GM18507 (cell line): ENCODE data around the gene SUPT3H.
A peak's percentile ranks its signal among the peaks of the same experiment; 100 is the strongest.
"Not testable (repeated sequence)": the region's sequence is repeated elsewhere in the genome, so short reads cannot be mapped to it uniquely, and the experiment has no call there.

Experiments used
- DNase-seq: peaks from one replicate; pipeline ENCODE4 v3.0.0; 2011; ENCODE audit warnings: low read depth; ENCODE audit not compliant: insufficient read length; ENCODE audit errors: extremely low spot score
- FAIRE-seq: peaks from 2 replicates; lab custom pipeline; 2011; peaks lifted over from hg19 to GRCh38; lab: Jason Lieb, UNC

SUPT3H gene

DNA sequence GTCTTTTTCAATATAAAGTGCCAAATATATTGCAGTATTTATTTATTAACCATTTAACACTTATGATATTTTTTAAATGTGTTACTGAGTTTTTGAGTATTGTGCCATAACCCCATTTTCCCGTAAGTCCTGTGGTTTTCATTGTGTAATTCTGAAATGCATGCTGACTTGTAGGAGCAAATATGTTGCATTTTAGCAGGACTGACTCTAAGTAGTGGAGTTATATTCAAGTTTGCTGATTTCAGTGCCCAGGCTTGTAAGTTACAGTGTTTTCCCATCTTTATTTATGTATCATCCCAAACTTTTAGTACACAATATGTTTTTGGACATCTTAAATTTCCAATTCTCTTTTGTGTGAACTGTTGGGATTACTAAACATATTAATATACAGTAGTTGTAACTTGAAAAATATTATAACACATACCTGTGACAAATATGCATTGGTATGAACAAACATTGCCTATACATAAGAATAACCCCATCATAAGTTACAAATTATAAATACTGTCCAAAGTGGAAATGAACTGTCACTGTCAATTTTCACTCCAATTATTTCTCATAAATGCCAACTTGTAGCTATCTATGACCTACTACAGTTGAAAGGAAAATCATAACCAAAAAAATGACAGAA is 228.9 kb downstream of the SUPT3H start:
- FAIRE-seq, result no peak

DNA sequence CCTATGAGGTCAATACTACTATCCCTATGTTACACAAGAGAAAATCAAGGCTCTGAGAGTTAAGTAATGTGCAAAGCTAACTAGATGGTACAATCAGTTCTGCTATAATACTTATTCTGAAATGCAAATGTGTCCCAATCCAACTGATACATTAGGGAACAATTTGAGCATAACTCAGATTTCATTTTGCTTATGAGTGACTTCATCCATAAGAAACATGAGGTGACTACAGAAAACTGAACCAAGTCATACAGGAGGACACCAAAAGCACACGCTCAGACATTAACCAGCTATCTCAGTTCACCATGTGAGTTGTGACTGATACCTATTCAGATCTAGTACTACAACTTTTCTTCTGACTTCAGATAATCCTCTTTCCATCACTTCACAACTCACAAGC is 229.5 kb downstream of the SUPT3H start:
- FAIRE-seq, result no peak
- no peak for DNase-seq

More for the DNA sequence above, 228.9 kb downstream of the SUPT3H start:
- no peak for DNase-seq

DNA sequence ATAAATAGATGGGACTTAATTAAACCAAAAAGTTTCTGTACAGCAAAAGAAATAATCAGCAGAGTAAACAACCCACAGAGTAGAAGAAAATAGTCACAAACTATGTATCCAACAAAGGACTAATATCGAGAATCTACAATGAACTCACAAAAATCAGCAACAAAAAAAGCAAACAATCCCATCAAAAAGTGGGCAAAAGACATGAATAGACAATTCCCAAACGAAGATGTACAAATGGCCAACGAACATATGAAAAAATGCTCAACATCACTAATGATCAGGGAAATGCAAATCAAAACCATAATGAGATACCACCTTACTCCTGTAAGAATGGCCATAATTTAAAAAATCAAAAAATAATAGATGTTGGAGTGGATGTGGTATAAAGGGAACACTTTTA is 232.1 kb downstream of the SUPT3H start:
- FAIRE-seq, DNase-seq: not testable (repeated sequence)

DNA sequence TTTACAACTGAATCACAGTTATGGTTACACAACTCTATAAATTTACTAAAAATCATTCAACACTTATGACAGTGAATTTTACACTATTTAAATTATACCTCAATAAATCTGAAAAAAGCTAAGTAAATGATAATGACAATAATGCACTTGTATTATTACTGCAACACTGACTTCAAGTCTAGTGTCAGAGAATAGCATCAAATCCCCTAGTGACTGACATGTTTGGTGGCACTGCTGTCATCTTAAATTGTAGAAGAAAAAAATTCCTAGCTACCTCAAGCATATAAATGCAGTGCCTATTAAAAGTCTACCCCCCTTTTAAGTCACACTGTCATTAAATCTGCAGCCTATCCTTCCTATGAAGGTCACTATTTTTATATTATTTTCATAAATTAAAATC is 239.0 kb downstream of the SUPT3H start:
- FAIRE-seq (no peak), DNase-seq (no peak)

DNA sequence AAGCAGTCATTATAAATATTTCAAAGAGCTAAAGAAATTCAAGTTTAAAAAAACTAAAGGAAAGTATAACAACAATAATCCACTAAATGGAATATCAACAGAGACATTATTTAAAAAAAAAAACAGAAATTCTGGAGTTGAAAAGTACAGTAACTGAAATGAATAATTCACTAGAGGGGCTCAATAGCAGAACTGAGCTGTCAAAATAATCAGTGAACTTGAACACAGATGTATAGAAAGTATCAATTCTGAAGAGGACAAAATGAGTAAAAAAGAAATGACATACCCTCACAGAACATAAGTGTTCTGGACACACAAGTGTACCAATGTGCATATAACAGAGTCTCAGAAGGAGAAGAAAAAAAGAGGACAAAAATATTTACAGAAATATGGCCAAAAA is 241.2 kb downstream of the SUPT3H start:
- DNase-seq (no peak), FAIRE-seq (no peak)

DNA sequence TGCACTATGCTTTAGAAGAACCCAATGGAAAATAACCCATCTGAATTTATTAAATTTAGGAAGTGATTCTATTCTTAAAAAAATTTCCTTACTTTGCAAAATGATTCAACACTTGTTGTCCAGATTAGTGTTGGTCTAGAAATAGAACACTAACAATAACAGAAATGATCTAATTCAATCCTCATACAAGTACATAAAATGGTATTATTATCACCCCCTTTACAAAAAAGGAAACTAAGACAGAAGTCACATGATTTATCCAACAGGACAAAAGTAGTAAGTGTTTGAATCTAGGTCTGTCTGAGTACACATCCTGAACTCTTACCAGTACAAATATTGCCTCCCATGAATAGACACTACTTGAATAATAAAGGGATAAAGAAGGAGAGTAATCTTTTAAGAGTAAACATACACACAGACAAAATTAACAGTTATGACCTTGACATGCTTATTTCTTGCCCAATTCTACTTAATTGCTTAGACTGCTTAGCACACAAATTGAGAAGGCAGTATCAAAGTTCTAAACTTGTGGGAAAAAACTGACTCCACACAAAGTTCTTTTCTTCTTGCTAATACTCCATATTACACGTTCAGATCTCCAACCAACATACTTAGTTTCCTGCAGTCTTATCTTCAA is 245.0 kb downstream of the SUPT3H start:
- no peak for FAIRE-seq

DNA sequence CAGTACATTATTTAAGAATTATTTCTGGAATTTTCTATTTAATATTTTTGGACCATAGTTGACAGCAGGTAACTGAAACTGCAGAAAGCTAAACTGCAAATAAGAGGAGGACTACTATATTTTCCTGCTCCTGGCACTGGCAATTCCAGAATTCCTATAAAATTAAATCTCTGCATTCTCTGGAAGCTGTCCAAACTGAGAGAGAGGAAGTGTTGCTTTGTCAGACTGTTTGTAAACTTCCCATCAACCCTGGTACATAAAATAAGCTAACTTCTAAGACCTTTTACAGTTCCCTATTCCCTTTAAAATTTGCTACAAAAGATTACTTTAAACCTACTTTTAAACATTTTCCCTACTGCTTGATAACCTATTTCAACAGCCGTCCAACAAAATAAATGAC is 245.7 kb downstream of the SUPT3H start:
- DNase-seq, result no peak
- FAIRE-seq, result no peak

More for the DNA sequence above, 245.0 kb downstream of the SUPT3H start:
- DNase-seq, result no peak

DNA sequence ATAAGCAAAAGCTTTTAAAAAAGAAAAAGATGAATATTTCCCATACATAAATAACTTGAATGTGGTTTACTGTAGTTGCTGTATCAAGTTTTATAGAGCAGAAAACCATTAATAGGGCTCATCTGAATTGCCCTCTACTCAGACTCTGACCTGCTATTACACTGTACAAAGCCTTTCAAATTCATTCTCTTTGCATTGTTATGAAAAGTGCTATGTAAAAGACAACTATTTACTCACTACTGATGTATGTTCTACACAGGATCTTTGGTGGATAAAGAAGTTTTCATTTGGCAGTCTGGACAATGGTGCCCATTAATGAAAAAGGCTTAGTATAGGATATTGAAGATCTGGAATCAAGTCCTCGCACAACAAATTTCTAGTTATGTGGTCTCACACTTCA is 248.7 kb downstream of the SUPT3H start:
- FAIRE-seq (no peak), DNase-seq (no peak)

DNA sequence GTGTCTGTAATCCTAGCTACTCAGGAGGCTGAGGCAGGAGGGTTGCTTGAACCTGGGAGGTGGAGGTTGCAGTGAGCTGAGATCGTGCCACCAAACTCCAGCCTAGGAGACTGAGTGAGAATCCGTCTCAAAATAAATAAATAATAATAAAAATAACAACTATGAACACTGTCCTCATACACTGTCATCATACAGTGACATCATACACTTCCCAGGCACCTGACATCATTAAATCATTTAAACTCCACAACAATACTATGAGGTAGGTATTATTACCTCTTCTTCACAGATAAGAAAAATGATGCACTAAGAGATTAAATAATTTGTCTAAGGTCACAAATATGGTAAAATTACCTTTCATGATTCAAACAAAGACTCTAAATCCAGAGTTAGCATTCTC is 250.5 kb downstream of the SUPT3H start:
- DNase-seq (no peak), FAIRE-seq (no peak)

DNA sequence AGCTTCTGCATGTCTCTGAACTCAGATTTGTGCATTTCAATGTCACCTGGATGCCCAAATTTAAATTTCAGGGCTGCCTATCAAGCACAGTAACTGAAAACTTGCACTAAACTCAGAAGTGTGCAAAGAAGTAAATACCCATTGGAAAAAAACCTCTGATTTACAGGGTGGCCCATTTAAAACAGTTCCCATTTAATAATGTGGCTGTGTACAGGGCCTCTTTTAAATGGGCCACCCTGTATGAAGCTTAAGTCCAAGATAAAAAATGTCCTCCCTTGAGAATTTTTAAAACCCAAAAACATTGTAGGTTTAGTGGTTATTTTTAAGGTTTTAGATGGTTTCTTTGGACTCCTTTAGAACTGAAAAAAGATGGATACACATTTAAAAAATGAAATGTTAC is 251.7 kb downstream of the SUPT3H start:
- FAIRE-seq, result no peak
- no peak for DNase-seq

DNA sequence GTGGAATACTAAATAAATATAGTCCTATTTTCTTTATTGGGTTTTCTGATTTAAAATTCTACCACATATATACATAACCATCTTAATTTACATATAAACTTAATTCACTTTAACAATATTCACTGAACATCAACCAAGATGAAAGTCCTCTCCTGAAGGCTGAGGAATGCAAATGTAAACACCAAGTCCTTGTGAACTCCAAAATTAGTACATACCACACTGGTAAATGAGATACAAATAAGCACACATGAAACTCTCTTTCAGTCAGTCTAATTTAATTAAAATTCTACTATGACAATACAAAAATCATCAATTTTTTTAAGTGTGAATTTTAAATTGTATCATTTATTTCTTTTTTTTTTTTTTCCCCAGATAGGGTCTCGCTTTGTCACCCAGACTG is 254.7 kb downstream of the SUPT3H start:
- no peak for FAIRE-seq

DNA sequence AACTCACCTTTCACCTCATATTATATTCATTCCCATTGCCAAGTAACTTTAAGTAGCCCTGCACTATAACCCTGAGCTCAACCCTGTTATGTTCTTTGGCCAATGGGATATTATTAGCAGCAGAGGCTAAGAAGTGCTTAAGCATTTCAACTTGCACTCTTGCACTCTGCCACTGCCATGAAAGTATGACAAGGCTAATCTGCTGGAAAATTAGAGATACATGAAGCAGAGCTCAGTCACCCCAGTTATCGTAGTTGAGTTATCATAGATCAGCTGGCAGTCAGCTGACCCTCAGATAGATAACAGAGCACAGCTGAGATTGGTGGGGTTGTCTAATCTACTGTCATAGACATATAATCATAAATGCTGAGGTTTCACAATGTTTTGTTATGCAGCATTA is 259.0 kb downstream of the SUPT3H start:
- no peak for FAIRE-seq

More for the DNA sequence above, 254.7 kb downstream of the SUPT3H start:
- DNase-seq, result no peak

DNA sequence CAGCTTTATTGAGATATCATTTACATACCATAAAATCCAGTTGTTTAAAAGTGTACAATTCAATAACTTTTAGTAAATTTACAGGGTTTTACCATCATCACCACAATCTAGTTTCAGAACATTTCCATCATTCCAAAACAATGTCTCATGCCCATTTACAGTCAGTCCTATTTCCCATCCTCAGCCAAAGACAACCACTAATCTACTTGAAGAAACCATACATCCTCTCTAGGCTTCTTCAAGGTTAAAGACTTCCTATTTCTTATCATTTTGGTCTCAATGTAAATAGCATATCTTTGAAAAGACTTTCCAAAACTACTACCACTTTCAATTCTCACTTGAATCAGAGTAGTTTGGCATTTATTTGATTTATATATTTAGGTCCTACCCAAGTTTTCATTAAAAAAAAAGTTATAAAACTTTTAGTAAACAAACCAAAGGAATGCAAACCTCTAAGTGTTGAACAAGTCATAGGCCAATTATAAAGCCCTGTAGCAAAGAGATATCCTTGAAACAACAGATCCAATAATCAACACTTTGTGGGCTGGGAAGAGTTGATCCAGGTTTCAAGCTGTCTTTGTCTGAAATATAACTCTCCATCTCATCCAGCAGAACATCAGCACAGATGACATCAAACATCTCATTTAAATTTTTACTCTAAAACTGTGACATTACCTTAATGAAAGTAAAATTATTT is 260.9 kb downstream of the SUPT3H start:
- DNase-seq (no peak), FAIRE-seq (no peak)

More for the DNA sequence above, 259.0 kb downstream of the SUPT3H start:
- DNase-seq, result no peak

DNA sequence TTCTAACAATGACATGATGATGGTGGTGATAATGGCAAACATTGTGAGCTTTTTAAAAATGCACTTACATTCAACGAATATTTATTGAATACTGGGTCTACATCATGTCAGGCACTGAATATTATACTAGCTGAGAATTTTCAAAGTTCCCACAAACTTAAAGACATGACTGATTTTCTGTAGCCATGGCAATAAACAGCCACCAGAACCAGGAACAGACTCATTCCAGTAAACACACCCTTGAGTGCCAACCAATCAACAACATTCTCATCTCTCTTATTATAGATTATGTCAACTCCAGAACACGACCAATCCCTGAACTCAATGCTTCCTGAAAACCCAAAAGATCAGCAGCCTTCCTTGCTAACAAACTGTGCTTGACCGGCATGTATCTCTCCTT is 262.0 kb downstream of the SUPT3H start:
- no peak for FAIRE-seq
- DNase-seq, result no peak

DNA sequence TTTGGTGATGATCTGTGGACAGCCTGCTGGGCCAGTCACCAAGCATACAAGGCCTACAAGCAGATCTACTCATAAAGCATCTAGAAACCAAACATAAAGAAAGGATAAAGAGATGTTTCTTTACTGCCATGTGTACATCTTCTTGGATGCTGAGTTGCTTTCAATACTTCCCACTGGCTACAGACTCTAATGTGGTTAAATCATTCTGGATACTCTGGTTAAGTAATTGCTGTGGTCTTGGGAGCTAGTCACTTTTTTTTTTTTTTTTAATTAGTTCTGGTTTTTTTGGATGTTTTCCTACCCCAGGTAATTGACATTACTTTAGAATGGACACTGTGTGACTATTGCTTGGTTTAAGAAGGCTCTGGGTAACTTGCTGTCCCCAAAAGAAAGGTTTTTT is 265.0 kb downstream of the SUPT3H start:
- FAIRE-seq, result no peak

DNA sequence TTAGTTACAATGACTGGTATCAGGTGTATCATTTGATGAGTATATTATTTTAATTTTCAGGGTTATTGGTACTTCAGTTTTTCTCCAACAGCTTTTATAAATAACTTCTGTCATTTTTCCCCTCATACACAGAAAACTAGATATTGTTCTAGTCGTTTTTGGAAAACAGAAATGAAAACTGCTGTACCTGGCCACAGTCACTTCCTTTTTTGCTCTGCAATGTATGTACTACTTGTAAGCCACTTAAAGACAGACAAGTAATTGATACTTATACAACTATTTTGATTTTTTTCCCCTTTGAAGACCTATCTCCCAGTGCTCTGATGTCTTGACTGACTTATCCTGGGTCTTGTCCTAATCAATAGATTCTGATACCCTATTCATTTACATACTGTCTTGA is 268.2 kb downstream of the SUPT3H start:
- DNase-seq, result no peak
- FAIRE-seq, result no peak

More for the DNA sequence above, 265.0 kb downstream of the SUPT3H start:
- DNase-seq, result no peak

DNA sequence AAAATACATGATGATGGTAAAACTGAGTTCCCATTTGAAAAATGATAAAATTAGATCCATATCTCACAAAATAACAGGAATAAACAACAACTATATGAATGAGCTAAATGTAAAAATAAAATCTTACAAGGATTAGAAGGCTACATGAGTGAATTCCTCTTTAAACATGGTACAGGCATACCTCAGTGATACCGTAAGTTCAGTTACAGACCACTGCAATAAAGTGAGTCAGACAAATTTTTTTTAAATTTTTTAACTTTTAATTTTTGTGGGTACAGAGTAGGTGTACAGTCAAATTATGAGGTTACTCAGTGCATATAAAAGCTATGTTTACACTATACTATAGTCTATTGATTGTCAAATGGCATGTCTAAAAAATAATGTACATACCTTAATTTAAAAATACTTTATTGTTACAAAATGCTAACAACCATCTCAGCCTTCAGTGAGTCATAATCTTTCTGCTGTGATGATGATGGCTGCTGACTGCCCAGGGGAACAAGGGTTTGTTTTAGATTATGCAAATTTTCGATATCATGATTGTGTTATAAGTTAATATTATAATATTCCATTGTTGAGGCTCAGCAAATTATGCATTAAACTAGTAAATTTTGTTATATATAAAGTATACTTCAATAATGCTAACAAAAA is 272.4 kb downstream of the SUPT3H start:
- DNase-seq (no peak), FAIRE-seq (no peak)

DNA sequence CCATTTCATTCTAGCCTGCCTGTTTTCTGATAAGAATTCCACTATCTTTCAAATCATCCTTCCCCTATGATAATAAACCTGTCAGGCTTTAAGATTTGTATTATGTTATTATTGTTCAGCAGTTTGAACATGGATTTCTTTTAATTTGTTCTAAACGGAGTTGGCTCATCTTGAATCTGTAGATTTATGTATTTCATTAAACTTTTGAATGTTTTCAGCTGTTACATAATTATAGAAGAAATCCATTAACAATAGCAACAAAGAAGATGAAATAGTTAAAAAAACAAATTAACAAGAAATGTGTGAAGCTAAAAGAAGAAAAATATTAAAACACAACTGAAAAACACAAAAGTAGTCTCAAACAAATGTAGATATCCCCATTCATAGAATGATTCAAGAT is 273.3 kb downstream of the SUPT3H start:
- FAIRE-seq (peak; percentile 12), DNase-seq (no peak)

DNA sequence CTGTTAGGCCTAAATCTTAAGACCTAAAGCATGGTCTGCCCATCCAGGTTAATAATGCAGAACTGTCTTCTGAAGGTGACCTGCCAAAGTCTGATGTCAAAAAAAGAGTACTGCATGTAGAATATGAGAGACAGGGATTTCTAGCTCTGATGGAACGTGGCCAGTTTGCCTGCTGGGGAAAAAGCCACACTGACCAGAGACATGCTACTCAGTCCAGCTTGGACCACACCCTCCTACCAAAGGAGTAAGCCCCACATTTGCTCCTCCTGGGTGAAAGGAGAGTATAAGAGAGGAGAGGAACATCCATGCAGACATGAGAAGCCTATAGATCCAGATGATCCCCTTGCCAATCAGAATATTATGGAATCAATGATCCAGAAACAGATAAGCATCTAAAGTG is 279.5 kb downstream of the SUPT3H start:
- no peak for FAIRE-seq
- no peak for DNase-seq

DNA sequence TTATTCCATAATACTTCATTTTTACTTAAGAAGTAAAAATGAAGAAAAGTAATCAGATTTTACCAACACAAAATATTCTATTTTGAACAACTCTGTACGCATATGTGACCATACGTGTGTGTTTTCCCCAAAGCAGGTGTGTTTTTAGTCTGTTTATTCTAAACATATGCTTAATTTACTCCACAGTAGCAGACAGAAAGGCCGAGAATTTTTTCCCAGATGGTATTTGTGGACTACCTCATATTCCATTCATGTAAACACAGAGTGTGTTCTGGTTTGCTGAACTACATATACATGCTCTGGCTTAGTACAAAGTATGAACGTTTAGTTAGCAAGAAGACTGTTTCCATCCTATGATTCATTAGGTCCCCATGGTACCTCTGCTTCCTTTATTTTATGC is 282.9 kb downstream of the SUPT3H start:
- FAIRE-seq, result no peak

More for the DNA sequence above, 282.9 kb downstream of the SUPT3H start:
- no peak for DNase-seq
